ENCODE results near the gene ALK.

DNA sequence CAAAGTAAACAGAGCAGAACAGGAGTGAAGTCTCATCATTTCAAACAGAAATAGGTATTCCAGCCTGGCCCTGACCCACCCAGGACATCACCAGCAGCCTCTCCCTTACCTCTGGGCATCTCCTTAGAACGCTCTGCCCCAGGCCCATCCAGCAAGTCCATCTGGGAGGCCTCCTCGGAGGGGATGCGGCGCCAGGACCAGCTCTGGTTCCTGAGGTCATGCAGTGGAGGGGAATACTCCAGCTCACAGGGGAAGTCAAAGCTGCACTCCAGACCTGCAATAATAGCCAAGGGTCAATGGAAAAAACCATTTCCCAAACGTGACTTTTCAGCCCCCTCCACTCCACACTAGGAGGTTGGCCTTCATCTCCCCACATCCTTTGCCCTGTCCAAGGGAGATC lies 226.6 kb downstream of the ALK start:
- TF ChIP-seq, protein P1, sequence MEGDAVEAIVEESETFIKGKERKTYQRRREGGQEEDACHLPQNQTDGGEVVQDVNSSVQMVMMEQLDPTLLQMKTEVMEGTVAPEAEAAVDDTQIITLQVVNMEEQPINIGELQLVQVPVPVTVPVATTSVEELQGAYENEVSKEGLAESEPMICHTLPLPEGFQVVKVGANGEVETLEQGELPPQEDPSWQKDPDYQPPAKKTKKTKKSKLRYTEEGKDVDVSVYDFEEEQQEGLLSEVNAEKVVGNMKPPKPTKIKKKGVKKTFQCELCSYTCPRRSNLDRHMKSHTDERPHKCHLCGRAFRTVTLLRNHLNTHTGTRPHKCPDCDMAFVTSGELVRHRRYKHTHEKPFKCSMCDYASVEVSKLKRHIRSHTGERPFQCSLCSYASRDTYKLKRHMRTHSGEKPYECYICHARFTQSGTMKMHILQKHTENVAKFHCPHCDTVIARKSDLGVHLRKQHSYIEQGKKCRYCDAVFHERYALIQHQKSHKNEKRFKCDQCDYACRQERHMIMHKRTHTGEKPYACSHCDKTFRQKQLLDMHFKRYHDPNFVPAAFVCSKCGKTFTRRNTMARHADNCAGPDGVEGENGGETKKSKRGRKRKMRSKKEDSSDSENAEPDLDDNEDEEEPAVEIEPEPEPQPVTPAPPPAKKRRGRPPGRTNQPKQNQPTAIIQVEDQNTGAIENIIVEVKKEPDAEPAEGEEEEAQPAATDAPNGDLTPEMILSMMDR (IDR thresholded peaks at IDR 0.05), result no peak
- TF ChIP-seq POLR2A (IDR thresholded peaks at IDR 0.05) (no peak), EP300 (IDR thresholded peaks at IDR 0.05) (no peak)
